H1 (cell line): ENCODE measurements around the gene KCNAB3. TPM values are rescaled to one million over a fixed set of nuclear protein-coding genes. Genes with fewer than 3 reads are reported as not detected.

Experiments
- ASH2L ChIP-seq: fragments of 200-600, 300-600 bp; sonication (generic); IDR thresholded peaks from one replicate; pipeline ENCODE4 v1.7.1; 2017; ENCODE audit warnings: low read length
- BCL11A ChIP-seq, 2 experiments: IDR thresholded peaks; one replicate each; pipeline ENCODE4 v1.6.1; 2011; ENCODE audit warnings: low read depth in 2 of 2, low read length in 2 of 2, mild to moderate bottlenecking in 2 of 2
- SUZ12 ChIP-seq: fragments of 200-600 bp; sonication (generic); IDR thresholded peaks from 2 replicates; pipeline ENCODE4 v1.6.1; 2012; ENCODE audit warnings: mild to moderate bottlenecking, inconsistent platforms, low read length, moderate library complexity, mixed read lengths
- polyA plus RNA-seq, 7 experiments: library from polyadenylated mRNA; depleted of rRNA in 3 of 7; stranded (reverse) in 5 of 7; unstranded in 2 of 7; fragments of >200 nt in 5 of 7; fragments of 200-250 nt in 2 of 7; gene quantifications; 1 replicate in 5 of 7; 2 replicates in 1 of 7; 4 replicates in 1 of 7; pipeline versions ENCODE4 v1.2.1 to v1.2.3, GENCODE V29; 2011 to 2013; ENCODE audit warnings: missing spikeins in 2 of 7, mixed read lengths in 2 of 7
- total RNA-seq: library from RNA; stranded (reverse); fragmentation: NEBNext Ultra II Directional; extraction: Animal tissue kit (Norgen Biotek cat#: 25700); gene quantifications from 2 replicates; pipeline ENCODE4 v1.2.1, GENCODE V29; 2021
- TF ChIP-seq, protein P1 (sequence below): fragments of 300-600 bp; sonication (generic); IDR thresholded peaks from 2 replicates; pipeline ENCODE4 v1.7.1; 2012; ENCODE audit warnings: low read length, moderate library complexity, mild to moderate bottlenecking, inconsistent platforms; ENCODE audit not compliant: insufficient replicate concordance
- TF ChIP-seq, protein P2 (sequence below): IDR thresholded peaks from 2 replicates; pipeline ENCODE4 v1.6.1; 2011; ENCODE audit warnings: low read depth, mild to moderate bottlenecking, low read length; ENCODE audit not compliant: insufficient read depth

KCNAB3 gene
- total and polyA plus RNA-seq, 2 of the 8 experiments (the other 6 are each of a cell fraction or from before 2014, with no cell fraction given) = 1.7 to 2.4 TPM

- TF ChIP-seq, protein P1, sequence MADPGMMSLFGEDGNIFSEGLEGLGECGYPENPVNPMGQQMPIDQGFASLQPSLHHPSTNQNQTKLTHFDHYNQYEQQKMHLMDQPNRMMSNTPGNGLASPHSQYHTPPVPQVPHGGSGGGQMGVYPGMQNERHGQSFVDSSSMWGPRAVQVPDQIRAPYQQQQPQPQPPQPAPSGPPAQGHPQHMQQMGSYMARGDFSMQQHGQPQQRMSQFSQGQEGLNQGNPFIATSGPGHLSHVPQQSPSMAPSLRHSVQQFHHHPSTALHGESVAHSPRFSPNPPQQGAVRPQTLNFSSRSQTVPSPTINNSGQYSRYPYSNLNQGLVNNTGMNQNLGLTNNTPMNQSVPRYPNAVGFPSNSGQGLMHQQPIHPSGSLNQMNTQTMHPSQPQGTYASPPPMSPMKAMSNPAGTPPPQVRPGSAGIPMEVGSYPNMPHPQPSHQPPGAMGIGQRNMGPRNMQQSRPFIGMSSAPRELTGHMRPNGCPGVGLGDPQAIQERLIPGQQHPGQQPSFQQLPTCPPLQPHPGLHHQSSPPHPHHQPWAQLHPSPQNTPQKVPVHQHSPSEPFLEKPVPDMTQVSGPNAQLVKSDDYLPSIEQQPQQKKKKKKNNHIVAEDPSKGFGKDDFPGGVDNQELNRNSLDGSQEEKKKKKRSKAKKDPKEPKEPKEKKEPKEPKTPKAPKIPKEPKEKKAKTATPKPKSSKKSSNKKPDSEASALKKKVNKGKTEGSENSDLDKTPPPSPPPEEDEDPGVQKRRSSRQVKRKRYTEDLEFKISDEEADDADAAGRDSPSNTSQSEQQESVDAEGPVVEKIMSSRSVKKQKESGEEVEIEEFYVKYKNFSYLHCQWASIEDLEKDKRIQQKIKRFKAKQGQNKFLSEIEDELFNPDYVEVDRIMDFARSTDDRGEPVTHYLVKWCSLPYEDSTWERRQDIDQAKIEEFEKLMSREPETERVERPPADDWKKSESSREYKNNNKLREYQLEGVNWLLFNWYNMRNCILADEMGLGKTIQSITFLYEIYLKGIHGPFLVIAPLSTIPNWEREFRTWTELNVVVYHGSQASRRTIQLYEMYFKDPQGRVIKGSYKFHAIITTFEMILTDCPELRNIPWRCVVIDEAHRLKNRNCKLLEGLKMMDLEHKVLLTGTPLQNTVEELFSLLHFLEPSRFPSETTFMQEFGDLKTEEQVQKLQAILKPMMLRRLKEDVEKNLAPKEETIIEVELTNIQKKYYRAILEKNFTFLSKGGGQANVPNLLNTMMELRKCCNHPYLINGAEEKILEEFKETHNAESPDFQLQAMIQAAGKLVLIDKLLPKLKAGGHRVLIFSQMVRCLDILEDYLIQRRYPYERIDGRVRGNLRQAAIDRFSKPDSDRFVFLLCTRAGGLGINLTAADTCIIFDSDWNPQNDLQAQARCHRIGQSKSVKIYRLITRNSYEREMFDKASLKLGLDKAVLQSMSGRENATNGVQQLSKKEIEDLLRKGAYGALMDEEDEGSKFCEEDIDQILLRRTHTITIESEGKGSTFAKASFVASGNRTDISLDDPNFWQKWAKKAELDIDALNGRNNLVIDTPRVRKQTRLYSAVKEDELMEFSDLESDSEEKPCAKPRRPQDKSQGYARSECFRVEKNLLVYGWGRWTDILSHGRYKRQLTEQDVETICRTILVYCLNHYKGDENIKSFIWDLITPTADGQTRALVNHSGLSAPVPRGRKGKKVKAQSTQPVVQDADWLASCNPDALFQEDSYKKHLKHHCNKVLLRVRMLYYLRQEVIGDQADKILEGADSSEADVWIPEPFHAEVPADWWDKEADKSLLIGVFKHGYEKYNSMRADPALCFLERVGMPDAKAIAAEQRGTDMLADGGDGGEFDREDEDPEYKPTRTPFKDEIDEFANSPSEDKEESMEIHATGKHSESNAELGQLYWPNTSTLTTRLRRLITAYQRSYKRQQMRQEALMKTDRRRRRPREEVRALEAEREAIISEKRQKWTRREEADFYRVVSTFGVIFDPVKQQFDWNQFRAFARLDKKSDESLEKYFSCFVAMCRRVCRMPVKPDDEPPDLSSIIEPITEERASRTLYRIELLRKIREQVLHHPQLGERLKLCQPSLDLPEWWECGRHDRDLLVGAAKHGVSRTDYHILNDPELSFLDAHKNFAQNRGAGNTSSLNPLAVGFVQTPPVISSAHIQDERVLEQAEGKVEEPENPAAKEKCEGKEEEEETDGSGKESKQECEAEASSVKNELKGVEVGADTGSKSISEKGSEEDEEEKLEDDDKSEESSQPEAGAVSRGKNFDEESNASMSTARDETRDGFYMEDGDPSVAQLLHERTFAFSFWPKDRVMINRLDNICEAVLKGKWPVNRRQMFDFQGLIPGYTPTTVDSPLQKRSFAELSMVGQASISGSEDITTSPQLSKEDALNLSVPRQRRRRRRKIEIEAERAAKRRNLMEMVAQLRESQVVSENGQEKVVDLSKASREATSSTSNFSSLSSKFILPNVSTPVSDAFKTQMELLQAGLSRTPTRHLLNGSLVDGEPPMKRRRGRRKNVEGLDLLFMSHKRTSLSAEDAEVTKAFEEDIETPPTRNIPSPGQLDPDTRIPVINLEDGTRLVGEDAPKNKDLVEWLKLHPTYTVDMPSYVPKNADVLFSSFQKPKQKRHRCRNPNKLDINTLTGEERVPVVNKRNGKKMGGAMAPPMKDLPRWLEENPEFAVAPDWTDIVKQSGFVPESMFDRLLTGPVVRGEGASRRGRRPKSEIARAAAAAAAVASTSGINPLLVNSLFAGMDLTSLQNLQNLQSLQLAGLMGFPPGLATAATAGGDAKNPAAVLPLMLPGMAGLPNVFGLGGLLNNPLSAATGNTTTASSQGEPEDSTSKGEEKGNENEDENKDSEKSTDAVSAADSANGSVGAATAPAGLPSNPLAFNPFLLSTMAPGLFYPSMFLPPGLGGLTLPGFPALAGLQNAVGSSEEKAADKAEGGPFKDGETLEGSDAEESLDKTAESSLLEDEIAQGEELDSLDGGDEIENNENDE = no peak
- TF ChIP-seq, protein P2, sequence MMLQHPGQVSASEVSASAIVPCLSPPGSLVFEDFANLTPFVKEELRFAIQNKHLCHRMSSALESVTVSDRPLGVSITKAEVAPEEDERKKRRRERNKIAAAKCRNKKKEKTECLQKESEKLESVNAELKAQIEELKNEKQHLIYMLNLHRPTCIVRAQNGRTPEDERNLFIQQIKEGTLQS = no peak
- no peak for TF ChIP-seq ASH2L
- TF ChIP-seq BCL11A (IDR thresholded peaks at IDR 0.05; ENCODE audit: low read depth in 2 of 2, low read length in 2 of 2) = no peak
- no peak for TF ChIP-seq SUZ12
Observed at GRCh38 chr17:7888184-7888920, 41.3 kb downstream of the KCNAB3 start, which contains the start of gene CHD3 (continued).
